Measurements from ENCODE around the gene GOSR2.

- TF ChIP-seq RAD21 (IDR thresholded peaks at IDR 0.05; ENCODE audit: low read length), result no peak
- TF ChIP-seq POLR2A (IDR thresholded peaks at IDR 0.05; ENCODE audit: low read depth, low read length), result no peak
- no peak for TF ChIP-seq CTCF (conservative IDR thresholded peaks at IDR 0.05; ENCODE audit: low read depth, low read length)
- no peak for TF ChIP-seq RFX5 (IDR thresholded peaks at IDR 0.05; ENCODE audit: low read depth, low read length)
- TF ChIP-seq RCOR1 (IDR thresholded peaks at IDR 0.05; ENCODE audit: insufficient replicate concordance, low read length), result no peak
- no peak for TF ChIP-seq FOS (IDR thresholded peaks at IDR 0.05; ENCODE audit: low read depth, low read length)
- no peak for TF ChIP-seq ELK1 (IDR thresholded peaks at IDR 0.05; ENCODE audit: borderline replicate concordance, low read depth, low read length)
- no peak for TF ChIP-seq SMC3 (IDR thresholded peaks at IDR 0.05; ENCODE audit: low read depth, low read length)
These were observed 5.9 kb upstream of the GOSR2 start for GRCh38 chr17:46917041-46917440.
